GM21526 (cell line): ENCODE data around the gene GATB.

Experiments
- ATAC-seq: cut with Tn5 transposase; IDR thresholded peaks from one replicate; pipeline ENCODE4 v1.9.1; 2021; ENCODE audit warnings: moderate library complexity; ENCODE audit not compliant: unreplicated experiment, low FRiP score

GATB gene

DNA sequence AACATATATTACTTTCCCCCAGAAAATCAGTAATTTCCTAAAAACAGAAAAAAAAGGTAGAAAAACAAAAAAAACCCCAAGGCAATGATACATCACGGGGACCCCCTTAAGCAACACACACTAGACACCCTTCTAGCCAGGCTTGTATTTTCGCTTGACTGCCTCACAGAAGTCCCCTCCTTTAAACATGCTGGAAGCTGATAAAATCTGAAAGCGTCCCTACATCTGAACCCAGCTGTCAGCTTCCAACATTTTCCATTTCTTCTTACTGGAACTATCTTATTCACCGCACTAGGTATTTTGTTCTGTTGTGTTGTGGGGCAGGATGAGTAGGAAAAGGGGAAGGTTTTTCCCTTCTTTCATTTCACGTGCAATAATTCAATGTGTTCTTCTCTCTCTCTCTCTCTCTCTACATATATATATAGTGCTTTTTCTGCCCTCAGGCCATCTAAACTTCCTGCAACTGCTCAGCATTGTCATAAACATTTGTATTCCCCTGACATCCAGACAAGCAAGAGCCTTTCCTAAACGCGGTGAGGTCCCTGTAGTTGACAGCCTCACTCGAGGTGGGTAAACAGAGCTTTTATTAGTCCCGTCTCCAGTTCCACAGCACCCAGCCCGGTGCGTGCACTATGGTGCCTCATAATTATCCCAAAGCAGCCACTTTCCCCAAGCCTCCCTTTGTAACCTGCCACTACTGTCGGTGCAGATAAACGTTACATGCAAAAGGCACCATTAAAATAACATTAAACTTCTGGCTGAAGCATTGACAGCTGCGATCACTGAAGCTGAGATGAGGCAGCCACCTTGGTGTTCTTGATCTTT is 82.5 kb downstream of the GATB start:
- ATAC-seq: no peak

DNA sequence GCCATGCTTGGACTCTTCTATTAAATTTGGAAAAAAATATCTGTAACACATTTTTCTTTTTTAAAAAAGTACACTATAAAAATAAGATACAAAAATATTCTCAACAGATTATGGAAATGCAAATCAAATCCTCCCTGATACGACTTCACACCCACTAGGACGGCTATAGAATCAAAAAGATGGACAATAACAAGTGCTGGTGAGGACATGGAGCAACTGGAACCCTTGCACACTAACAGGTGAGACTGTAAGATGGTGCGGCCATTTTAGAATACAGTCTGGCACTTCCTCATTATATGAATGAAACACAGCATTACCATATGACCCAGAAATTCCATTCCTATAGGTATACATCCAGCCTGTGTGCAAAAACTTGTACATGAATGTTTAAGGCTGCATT is 83.6 kb downstream of the GATB start:
- no peak for ATAC-seq

DNA sequence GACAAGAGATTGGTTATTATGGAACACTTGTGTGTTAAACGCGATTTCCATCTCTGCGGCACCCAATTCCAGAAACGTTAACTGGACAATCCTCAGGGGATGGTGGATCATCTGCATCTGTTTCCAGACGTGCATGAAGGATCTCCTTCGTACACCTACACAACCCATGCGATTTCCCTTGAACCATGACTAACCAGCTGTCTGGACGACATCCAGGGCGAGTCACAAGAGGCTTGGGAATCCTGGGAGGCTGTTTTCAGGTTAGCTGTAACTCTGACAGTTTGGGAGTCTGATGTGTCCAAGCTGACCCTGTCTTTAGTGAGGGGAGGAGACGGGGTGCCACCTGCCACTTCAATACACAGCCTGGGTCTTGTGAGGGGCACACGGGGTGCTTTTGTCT is 84.5 kb downstream of the GATB start:
- ATAC-seq: no peak

DNA sequence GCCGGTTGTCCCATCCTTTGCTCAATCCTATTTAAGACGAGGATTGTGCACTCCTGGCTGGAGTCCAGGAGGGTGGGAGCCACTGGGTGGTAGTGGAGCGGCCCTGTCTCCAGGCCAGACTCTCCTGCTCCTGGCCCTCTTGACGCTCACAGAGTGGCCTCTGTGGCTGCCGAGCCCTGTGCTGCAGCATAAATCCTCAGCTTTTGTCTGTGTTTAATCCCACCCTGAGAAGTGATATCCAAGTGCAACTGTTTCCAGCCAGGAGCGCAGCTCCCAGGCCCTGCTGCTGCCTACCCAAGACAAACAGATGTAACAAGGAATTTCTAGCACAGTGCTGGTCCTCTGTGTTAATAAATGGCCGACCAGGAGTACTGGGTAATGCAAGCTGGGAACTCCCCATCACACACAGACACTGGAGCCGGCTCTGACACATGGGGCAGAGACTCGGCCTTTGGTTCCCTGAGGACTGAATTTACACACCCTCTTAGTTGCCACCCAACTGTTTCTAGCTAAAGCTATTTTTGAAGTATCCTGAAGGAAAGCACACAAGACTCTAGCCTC is 85.3 kb downstream of the GATB start:
- ATAC-seq: no peak

DNA sequence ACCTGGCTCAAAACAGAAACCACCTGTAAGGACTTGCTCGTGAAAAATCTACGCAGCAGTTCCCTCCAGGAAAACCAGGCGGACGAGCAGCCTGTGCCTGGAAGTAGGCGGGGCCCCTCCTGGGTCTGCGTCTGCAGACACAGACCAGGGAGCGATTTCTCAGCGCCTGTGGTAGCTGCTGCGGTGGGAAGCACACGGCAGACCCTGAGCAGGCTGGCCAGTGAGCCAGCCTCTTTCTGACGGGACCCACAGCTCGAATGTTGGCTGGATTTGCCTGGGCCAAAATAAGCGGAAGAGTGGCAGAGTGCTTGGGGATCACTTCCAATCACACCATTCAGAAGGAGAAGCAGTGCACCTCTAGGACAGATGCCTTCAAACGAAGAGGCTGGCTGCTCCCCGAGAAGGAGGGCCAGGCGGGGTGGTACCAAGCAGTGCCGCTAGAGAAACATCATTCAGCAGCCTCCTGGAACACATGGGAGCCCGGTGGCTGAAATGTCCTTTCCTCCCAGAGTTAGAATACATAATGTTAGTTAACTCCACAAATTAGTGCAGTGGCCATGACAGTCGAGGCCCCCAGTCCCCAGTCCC is 85.9 kb downstream of the GATB start:
- ATAC-seq: no peak

DNA sequence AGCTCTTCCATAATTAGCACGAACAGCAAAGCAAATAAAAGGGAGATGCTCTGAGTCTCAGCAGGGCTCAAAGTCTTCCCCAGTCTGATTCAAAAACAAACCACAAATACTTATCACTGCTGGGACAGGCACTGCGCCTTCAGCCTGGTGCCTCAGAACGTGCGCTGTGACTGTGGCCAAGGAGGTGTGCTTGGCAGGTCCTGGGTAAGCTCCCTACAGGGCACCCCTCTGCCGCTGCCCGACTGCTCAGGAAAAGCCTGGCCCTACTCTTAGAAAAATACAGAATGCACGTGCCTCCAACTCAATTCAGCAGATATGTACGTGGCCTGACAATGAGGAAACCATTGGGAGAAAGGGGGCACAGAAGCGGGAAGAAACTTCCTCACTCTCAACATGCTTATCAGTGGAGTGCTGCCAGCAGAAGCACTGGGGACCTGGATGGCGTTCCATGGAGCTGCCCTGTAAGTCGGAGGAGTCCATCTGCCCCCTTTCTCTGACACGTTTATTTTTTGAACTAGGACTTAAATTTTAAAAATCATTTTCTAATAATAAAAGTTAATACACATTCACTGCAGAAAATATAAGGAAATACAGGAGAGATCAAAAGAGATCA is 86.8 kb downstream of the GATB start:
- no peak for ATAC-seq

DNA sequence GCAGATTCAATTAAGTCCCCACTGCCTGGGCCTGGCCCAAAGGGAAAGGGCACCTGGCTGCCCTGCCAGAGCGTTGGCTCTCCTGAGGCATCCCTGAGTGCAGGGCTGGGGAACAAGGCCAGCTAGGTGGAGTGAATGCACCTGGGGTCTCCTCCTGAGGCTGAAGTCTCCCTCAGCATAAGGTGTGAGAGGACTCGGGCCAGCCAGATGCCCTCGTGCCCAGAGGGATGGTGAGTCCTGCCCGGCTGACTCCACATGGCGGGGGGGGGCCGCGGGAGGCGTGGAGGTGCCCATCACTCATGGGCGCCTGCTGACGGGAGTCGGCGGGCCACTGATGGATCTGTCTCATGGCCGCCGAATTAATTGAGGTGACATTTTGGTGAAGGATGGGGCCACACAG is 87.8 kb downstream of the GATB start:
- no peak for ATAC-seq

DNA sequence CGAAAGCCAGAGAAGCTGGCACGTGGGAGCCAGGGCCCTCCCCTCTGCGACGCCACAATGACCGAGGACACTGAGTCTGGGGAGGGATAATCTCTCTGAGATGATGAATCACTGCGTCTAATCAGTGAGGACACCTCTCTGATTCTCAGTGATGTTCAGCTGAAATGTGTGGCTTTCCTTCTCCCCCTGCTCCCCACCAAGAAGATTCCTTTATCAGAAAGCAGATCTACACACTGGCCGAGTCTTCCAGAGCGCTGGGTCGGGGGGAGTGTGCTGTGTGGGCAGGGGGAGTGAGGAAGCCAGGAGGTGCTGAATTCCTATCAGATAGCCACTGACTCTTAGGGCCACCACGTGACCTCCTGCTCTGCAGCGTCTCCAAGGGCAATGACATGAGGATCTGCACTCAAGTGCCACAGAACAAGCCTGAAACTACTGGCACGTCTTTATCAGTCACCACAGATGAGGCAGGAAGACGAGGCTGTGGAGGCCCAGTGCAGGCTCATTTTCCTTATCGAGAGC is 89.2 kb downstream of the GATB start:
- no peak for ATAC-seq

DNA sequence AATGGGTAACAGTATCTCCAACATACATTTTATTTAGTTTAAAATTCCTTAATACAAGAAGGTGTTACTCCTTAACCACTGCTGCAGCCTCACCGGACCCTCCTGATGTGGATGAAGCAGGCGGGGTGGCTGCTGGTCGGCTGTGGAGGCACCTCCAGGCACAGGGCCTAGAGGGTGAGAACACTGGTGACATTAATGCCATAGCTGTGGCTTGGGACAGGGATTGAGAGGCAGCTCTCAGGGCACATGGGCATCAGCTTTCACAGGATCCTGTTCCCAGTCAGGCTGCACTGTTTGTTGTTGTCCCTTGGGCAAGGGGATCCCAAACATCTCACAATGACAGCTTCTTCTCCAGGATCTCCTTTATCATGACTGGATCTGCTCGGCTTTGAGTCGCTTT is 90.0 kb downstream of the GATB start:
- ATAC-seq: no peak

DNA sequence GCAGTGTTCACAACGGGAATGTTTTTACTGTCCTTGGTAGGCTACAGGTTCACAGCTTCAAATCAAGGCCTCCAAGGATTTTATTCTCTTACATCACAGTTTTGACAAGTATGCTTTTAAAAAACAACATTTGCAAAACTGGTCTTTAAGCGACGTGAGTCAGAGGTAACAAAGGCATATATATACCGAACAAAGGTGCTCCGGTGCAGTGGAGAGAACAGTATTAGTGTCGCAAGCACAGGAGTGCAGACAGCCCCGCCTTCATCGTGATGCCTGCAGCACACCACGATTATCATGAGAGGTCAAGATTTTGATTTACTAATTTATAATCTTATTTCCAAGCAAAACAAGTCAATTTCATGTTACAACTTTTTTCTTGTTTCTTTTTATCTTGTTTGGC is 90.8 kb downstream of the GATB start:
- no peak for ATAC-seq

DNA sequence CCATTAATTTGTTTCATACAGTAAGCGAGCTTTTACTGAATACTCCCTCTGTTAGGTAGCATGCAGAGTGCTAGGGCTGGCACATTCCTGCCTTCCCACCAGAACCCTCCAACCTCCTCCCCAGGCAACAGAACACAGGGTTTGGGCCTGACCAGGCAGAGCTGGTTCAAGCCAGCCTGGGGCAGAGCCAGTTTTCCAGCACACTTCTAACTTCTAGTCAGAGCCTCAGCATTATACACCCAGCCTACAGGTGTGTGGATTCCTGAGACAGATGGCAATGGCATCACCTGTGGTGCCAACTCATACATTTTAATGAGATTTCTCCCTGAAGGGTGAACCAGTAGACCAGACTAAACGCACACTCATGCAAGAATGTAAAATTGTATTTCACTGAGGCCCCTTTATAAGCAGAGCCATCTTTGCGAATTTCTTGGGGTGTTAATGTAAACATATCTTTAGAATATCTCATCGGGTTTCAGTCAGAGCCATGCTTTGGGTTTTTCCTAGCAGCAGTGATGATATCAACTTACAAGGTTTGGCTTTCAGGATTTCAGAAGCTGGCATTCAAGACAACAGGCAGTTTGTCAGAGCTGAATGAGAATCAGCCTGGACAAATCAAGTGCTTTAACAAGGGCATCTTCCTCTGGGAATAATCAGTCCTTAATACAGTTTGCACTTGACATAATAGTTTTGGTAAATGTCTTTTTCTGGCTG is 92.0 kb downstream of the GATB start:
- ATAC-seq: no peak

DNA sequence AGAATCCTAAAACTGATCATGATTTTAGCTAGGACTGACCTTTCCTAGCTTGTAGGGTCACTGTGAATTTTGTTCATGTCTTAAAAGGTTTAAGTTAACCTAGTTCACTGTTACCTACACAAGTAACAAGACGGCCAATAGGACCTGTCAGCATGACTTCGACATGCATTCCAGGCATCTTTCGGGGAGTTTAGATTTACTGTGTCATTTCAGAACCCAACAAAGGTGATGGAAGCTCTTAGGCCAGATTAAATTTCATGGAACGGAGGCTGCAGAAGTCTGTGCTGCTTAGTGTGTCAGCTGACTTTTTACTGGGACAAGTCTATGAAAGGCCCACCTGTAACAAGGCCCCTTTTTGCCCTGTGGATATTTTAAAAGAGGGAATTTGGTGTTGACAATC is 93.1 kb downstream of the GATB start:
- ATAC-seq: no peak

DNA sequence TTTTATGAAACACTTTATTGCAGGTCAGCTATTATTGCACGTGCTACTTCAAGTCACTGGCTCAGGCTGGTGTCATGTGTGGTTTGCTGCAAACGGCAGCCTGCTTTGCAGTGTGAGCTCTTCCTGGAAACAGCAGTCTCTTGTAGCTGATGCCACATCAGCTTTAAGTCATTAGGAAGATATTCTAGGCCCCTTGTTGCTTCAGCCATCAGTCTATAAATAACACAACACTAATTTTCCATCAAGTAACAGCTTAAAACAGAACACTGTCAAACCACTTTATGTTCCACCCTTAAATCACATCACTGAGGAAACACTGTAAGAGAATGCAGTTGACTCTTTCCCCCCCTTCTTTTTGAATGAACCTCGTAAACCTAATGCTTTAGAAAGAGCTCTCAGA is 93.8 kb downstream of the GATB start:
- ATAC-seq: no peak

DNA sequence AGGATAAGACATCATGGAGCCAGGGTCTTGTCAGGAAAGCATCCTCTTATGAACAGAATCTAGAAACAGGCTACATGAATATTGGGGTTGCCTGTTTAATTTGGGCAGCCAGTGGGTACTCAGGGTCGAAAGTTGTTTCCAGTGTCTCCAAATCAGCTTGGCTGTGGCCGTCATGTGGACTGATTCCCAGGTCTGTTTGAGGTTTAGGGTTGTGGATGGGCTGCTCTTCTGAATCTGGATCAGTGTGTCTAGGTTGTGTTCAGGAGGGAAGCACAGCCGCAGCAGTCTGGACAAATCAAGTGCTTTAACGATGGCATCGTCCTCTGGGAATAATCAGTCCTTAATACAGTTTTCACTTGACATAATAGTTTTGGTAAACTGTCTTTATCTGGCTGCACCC is 94.3 kb downstream of the GATB start:
- no peak for ATAC-seq

DNA sequence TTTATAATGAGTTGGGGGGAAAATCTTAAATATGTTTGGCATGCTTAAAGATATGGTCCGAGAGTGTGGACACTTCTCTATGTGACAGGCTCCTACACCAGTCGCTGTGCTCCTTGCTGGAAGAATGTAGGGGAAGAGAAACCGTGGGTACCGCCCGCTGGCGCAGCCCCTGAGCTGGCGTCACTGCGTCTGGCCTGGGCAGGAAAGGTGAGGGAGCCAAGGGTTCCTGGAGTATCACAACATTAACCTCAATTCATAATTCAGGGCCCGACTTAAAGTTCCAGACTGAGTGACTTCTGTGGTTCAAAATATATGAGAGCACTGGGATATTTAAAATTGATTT is 95.1 kb downstream of the GATB start:
- no peak for ATAC-seq

DNA sequence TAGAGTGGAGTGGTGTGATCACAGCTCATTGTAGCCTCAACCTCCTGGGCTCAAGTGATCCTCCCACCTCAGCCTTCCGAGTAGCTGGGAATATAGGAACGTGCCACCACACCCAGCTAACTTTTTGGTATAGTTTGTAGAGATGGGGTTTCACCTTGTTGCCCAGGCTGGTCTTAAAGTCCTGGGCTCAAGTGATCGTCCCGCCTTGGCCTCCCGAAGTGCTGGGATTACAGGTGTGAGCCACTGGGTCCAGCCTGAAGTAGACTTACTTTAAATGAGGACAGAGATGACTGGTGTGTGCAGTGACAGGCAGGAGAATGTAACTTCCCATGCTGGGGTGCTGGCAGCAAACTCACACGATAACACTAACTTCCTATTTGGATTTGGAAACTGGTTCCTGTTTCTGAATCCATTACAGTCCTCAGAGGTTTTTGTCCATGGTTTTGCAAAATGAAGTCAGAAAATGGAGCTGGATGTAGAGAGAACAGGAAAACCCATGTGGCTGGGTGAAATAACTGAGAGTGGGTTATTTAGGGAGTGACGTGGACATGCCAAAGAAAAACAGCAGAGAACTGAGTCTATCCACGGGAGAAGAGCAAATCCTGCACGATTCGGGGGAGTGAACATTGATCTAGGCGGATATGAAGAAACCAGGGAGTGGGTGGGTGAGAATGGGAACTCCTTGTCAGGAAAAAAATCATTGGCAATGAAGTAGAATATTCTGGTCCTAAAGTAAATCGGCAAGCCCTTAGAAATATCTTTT is 95.6 kb downstream of the GATB start:
- no peak for ATAC-seq

DNA sequence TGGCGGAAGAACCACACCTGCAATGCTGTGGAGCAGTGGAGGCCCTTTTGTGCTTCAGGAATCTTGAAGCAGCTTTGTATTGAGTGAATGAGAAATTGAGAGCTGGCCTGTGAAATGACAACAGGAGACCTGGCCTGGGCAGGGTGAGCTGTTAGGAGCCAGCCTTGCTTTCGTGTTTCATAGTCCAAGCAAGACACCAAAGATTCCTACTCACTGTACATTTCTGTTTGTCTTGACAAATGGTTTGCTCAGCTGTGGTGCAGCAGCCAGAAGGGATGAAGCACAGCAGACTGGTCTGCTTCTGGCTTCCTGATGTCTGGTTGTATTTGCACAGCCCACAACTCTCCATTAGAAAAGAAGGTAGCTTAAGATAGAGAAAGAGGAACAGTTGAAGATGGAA is 96.5 kb downstream of the GATB start:
- ATAC-seq: no peak

DNA sequence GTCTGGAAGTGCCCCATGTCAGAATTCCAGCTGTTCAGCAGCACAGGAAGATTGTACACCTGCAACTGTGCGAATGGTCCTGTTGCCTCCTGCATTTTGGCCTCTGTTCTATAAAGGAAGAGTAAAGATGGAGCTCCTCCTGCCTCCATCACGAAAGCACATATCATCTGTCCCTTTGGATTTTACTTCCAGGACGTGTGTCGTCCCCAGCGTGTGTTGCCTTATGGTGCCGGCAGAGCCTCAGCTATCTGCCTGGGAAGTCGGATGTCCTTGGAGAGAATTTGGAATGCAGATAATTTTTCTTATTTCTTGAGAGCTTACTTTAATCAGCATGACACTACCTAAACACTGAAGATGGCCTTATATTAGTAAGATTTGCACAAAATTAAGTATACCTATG is 97.7 kb downstream of the GATB start:
- ATAC-seq: no peak

DNA sequence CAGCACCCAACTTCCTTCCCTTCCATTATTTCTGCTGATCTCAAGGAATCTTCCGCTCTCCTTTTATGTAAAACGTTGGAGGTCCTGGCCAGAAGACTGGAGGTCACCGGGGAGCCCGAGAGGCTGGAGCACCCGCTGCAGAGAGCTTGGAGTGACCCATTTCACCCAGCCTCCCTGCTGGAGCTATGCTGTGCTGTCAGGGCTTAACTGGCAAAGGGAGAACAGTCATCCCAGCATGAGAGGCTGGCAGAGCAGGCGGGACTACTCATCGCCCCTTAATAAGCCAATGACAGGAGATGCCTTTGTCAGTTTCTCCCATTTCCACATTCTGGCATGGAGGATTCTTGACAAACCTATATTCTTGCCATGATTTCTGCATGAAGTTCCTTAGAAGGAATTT is 98.9 kb downstream of the GATB start:
- ATAC-seq: no peak

DNA sequence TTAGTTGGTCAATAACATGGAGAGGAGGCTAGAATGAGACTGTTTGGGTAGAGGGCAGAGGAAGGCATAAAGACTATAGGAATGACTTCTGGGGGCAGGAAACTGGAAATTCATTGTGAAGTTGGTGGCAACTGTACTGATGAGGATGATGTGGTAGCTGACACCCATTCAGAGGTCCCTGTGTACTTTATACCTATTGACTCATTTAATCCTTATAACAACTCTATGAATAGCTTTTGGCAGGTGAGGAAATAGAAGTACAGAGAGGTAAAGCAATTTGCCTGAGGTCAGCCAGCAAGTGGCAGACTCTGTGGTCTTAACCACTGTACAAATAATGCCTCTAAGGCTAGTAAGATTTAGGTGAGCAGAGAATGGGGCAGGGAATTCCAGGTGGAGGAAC is 100.1 kb downstream of the GATB start:
- ATAC-seq: no peak
